Type B pancreatic cell (in vitro differentiated cells): ENCODE results near the gene SP140. TPM values are rescaled to one million over a fixed set of nuclear protein-coding genes. Genes with fewer than 3 reads are reported as not detected.
A peak's percentile ranks its signal among the peaks of the same experiment; 100 is the strongest.
"Not testable (repeated sequence)": the region's sequence is repeated elsewhere in the genome, so short reads cannot be mapped to it uniquely, and the experiment has no call there.

Source experiments
- DNase-seq: peaks from one replicate; pipeline ENCODE4 v3.0.0; 2021; ENCODE audit warnings: mixed read lengths; ENCODE audit not compliant: unreplicated experiment; ENCODE audit errors: extremely low spot score
- H3K27ac Mint-ChIP-seq: 2 replicates; pipeline ENCODE4 v1.8.0; 2021; ENCODE audit warnings: mild to moderate bottlenecking, mixed read lengths
- H3K27me3 Mint-ChIP-seq: 2 replicates; pipeline ENCODE4 v1.8.0; 2021; ENCODE audit warnings: mixed read lengths
- H3K36me3 Mint-ChIP-seq: 2 replicates; pipeline ENCODE4 v1.8.0; 2021; ENCODE audit warnings: mixed read lengths
- H3K4me1 Mint-ChIP-seq: one replicate; pipeline ENCODE4 v1.8.0; 2021; ENCODE audit warnings: mixed read lengths; ENCODE audit not compliant: unreplicated experiment
- H3K4me3 Mint-ChIP-seq: 2 replicates; pipeline ENCODE4 v1.8.0; 2021; ENCODE audit warnings: mild to moderate bottlenecking, mixed read lengths
- H3K9me3 Mint-ChIP-seq: 2 replicates; pipeline ENCODE4 v1.8.0; 2021; ENCODE audit warnings: mixed read lengths
- CTCF ChIP-seq: fragments of 200-600 bp; sonication (generic); conservative IDR thresholded peaks from 2 replicates; pipeline ENCODE4 v1.5.0; 2021; ENCODE audit warnings: antibody characterized with exemption, mild to moderate bottlenecking
- total RNA-seq: library from RNA; stranded (reverse); gene quantifications from 2 replicates; pipeline ENCODE4 v1.2.1, GENCODE V29; 2021; ENCODE audit warnings: low replicate concordance

Gene SP140
- total RNA-seq, 1 donor from 2014 or later: 0.97 TPM

GRCh38 chr2:230219419-230220331 lies 5.9 kb upstream of the SP140 start, which contains the start of gene SP110:
Gene SP110 (minus strand): TSS chr2:230219984. CDS start chr2:230216927, 3,057 bp downstream.
- peaks cover 17% of the 10 kb centered on the region for H3K4me1 Mint-ChIP-seq
- no peak for TF ChIP-seq CTCF
- H3K4me3 Mint-ChIP-seq: peak within 1 kb of the TSS; percentile 93
- peaks cover 5% of the 10 kb centered on the region for H3K36me3 Mint-ChIP-seq
- no peaks in the 10 kb centered on the region for H3K9me3 Mint-ChIP-seq
- H3K27ac Mint-ChIP-seq: peak within 1 kb of the TSS; percentile 97
- no peaks in the 10 kb centered on the region for H3K27me3 Mint-ChIP-seq
- no peak for DNase-seq

- Mint-ChIP-seq H3K4me1 (peaks cover 17% of the 10 kb centered on the region), H3K36me3 (peaks cover 3% of the 10 kb centered on the region), H3K27me3 (no peaks in the 10 kb centered on the region), H3K9me3 (no peaks in the 10 kb centered on the region), H3K4me3 (peak overlapping the region; percentile 93), H3K27ac (peak overlapping the region; percentile 97)
- no peak for DNase-seq
- no peak for TF ChIP-seq CTCF
These were observed 5.1 kb upstream of the SP140 start for GRCh38 chr2:230220347-230220969.

GRCh38 chr2:230221493-230221892 lies 4.0 kb upstream of the SP140 start:
- H3K27me3 Mint-ChIP-seq: no peaks in the 10 kb centered on the region
- H3K4me3 Mint-ChIP-seq: no peak overlapping the region
- no peak for DNase-seq
- no peaks in the 10 kb centered on the region for H3K9me3 Mint-ChIP-seq
- peak overlapping the region; percentile 92 for H3K27ac Mint-ChIP-seq
- peaks cover 17% of the 10 kb centered on the region for H3K4me1 Mint-ChIP-seq
- TF ChIP-seq CTCF: no peak
- no peaks in the 10 kb centered on the region for H3K36me3 Mint-ChIP-seq

DNA sequence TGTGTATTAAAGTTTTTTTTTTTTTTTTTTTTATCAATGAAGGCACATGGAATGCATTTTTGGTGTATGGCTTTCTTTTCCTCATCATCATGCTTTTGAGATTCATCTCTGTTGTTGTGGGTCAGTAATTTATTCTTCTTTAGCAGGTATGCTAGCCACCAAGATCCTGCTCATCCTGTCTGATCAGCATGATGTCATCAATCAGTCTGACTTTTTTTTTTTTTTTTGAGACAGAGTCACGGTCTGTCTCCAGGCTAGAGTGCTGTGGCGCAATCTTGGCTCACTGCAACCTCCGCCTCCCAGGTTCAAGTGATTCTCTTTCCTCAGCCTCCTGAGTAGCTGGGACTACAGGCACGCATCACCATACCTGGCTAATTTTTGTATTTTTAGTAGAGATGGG lies 2.7 kb upstream of the SP140 start:
- not testable (repeated sequence) for H3K36me3 Mint-ChIP-seq

DNA sequence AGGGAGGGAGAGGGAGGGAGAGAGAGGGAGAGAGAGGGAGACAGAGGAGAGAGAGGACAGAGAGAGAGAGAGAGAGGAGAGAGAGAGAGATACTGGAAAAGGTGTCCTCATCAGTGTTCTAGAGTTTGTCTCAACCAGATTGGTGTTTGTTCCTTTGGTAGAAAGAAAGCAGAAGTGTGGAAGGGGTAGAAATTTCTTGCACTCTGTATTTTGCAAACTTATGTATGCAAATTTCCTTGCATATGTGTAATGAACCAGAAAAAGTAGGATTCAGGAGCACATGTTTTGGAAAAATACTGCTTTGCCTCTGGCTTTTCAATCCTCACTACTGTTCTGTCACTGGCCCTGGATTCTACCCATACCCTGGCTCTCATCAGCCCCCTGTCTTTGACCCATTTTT lies 1.1 kb upstream of the SP140 start:
- Mint-ChIP-seq H3K27me3 (no peaks in the 10 kb centered on the region), H3K9me3 (no peaks in the 10 kb centered on the region), H3K36me3 (no peaks in the 10 kb centered on the region), H3K27ac (no peak overlapping the region), H3K4me1 (peaks cover 10% of the 10 kb centered on the region), H3K4me3 (no peak overlapping the region)
- no peak for TF ChIP-seq CTCF
- no peak for DNase-seq

More for the DNA sequence above, 2.7 kb upstream of the SP140 start:
- DNase-seq, H3K9me3 Mint-ChIP-seq, H3K27me3 Mint-ChIP-seq: not testable (repeated sequence)
- peak overlapping the region; percentile 92 for H3K27ac Mint-ChIP-seq
- peaks cover 17% of the 10 kb centered on the region for H3K4me1 Mint-ChIP-seq
- H3K4me3 Mint-ChIP-seq: peak overlapping the region; percentile 68

GRCh38 chr2:230226051-230226551 lies 565 bp downstream of the SP140 start:
- no peaks in the 10 kb centered on the region for H3K36me3 Mint-ChIP-seq
- H3K4me1 Mint-ChIP-seq: no peaks in the 10 kb centered on the region
- H3K27ac Mint-ChIP-seq: no peak overlapping the region
- TF ChIP-seq CTCF: no peak
- no peak overlapping the region for H3K4me3 Mint-ChIP-seq
- no peak for DNase-seq
- H3K9me3 Mint-ChIP-seq: no peaks in the 10 kb centered on the region
- no peaks in the 10 kb centered on the region for H3K27me3 Mint-ChIP-seq
